GM06990 (cell line): ENCODE measurements around the gene ATP2B2.

Experiments
- DNase-seq: peaks from one replicate; pipeline ENCODE4 v3.0.0-alpha.2; 2011; ENCODE audit not compliant: insufficient read length; ENCODE audit errors: extremely low read depth
- H3K27me3 ChIP-seq: replicated peaks from 2 replicates; pipeline ENCODE4 v1.6.0; 2011; ENCODE audit warnings: low read length; ENCODE audit not compliant: control insufficient read depth, insufficient read depth
- H3K36me3 ChIP-seq: 2 replicates; pipeline ENCODE4 v1.5.1; 2011; ENCODE audit warnings: low read length; ENCODE audit not compliant: control insufficient read depth, insufficient read depth
- H3K4me3 ChIP-seq: replicated peaks from 2 replicates; pipeline ENCODE4 v1.5.1; 2011; ENCODE audit warnings: low read depth, mild to moderate bottlenecking, control low read depth, low read length
- CTCF ChIP-seq: IDR thresholded peaks from 2 replicates; pipeline ENCODE4 v1.5.1; 2011; ENCODE audit warnings: low read length, control low read depth, mild to moderate bottlenecking, inconsistent platforms; ENCODE audit not compliant: insufficient read depth, poor library complexity, severe bottlenecking

Gene ATP2B2

GRCh38 chr3:10315101-10315500 lies 190.3 kb downstream of the ATP2B2 start:
- peaks cover 33% of the 10 kb centered on the region for H3K36me3 ChIP-seq
- no peak overlapping the region for H3K4me3 ChIP-seq
- TF ChIP-seq CTCF = no peak
- H3K27me3 ChIP-seq = no peaks in the 10 kb centered on the region
- DNase-seq = no peak

GRCh38 chr3:10312861-10313260 lies 192.5 kb downstream of the ATP2B2 start:
- Histone ChIP-seq H3K4me3 (no peak overlapping the region), H3K36me3 (peaks cover 35% of the 10 kb centered on the region), H3K27me3 (no peaks in the 10 kb centered on the region)
- TF ChIP-seq CTCF = no peak
- no peak for DNase-seq

- TF ChIP-seq CTCF = no peak
- Histone ChIP-seq H3K27me3 (no peaks in the 10 kb centered on the region), H3K4me3 (no peak overlapping the region), H3K36me3 (peaks cover 33% of the 10 kb centered on the region)
- no peak for DNase-seq
Measured at GRCh38 chr3:10312391-10312790, 193.0 kb downstream of the ATP2B2 start.

- DNase-seq = no peak
- no peak overlapping the region for H3K4me3 ChIP-seq
- no peak for TF ChIP-seq CTCF
- H3K27me3 ChIP-seq = no peaks in the 10 kb centered on the region
- peaks cover 31% of the 10 kb centered on the region for H3K36me3 ChIP-seq
Measured at GRCh38 chr3:10311710-10312109, 193.7 kb downstream of the ATP2B2 start.

GRCh38 chr3:10310578-10310977 lies 194.8 kb downstream of the ATP2B2 start:
- Histone ChIP-seq H3K36me3 (peaks cover 29% of the 10 kb centered on the region), H3K27me3 (no peaks in the 10 kb centered on the region), H3K4me3 (no peak overlapping the region)
- DNase-seq = no peak
- TF ChIP-seq CTCF = no peak

- peaks cover 29% of the 10 kb centered on the region for H3K36me3 ChIP-seq
- DNase-seq = no peak
- H3K4me3 ChIP-seq = no peak overlapping the region
- TF ChIP-seq CTCF = no peak
- H3K27me3 ChIP-seq = no peaks in the 10 kb centered on the region
Measured at GRCh38 chr3:10309736-10310135, 195.7 kb downstream of the ATP2B2 start.
